ENCODE results near the gene CDC42SE2.
"Not testable (repeated sequence)": the region's sequence is repeated elsewhere in the genome, so short reads cannot be mapped to it uniquely, and the experiment has no call there.

- TF ChIP-seq POLR2A, CTCF (IDR thresholded peaks at IDR 0.05): not testable (repeated sequence)
Measured at GRCh38 chr5:131380238-131380637, 116.4 kb downstream of the CDC42SE2 start.

All from esophagus squamous epithelium (tissue), 4 donors.